Hematopoietic multipotent progenitor cell treated with erythropoietin and hydrocortisone succinate and interleukin-3 and kit ligand, for 4 days (in vitro differentiated cells): Measurements from ENCODE around the gene CSRP1.
"Not testable (repeated sequence)": the region's sequence is repeated elsewhere in the genome, so short reads cannot be mapped to it uniquely, and the experiment has no call there.

Source experiments
- DNase-seq: peaks from one replicate; pipeline ENCODE4 v3.0.0-alpha.2; 2015

The CSRP1 gene

GRCh38 chr1:201506557-201507359 lies at the start of gene CSRP1:
CSRP1 (minus strand) TSS chr1:201507123; CDS start chr1:201496303, 10,820 bp downstream.
- peak; percentile 94 for DNase-seq

GRCh38 chr1:201555593-201555945 lies 48.6 kb upstream of the CSRP1 start:
- no peak for DNase-seq

GRCh38 chr1:201554789-201555592 lies 48.1 kb upstream of the CSRP1 start:
- no peak for DNase-seq

GRCh38 chr1:201554190-201554600 lies 47.3 kb upstream of the CSRP1 start:
- no peak for DNase-seq

- no peak for DNase-seq
These were observed 46.7 kb upstream of the CSRP1 start for GRCh38 chr1:201553496-201554189.

- no peak for DNase-seq
These were observed 46.0 kb upstream of the CSRP1 start for GRCh38 chr1:201552941-201553351.

GRCh38 chr1:201551877-201552731 lies 45.2 kb upstream of the CSRP1 start:
- peak; percentile 69 for DNase-seq

GRCh38 chr1:201551096-201551495 lies 44.2 kb upstream of the CSRP1 start:
- DNase-seq: no peak

GRCh38 chr1:201549522-201549921 lies 42.6 kb upstream of the CSRP1 start:
- not testable (repeated sequence) for DNase-seq

GRCh38 chr1:201545851-201546492 lies 39.0 kb upstream of the CSRP1 start:
- peak; percentile 69 for DNase-seq

GRCh38 chr1:201544710-201545109 lies 37.8 kb upstream of the CSRP1 start:
- DNase-seq: no peak

- DNase-seq: no peak
These were observed 37.1 kb upstream of the CSRP1 start for GRCh38 chr1:201543871-201544642.

- no peak for DNase-seq
These were observed 35.5 kb upstream of the CSRP1 start for GRCh38 chr1:201542309-201543035.

GRCh38 chr1:201540846-201541735 lies 34.2 kb upstream of the CSRP1 start:
- no peak for DNase-seq

GRCh38 chr1:201539561-201540431 lies 32.9 kb upstream of the CSRP1 start:
- peak; percentile 71 for DNase-seq

- DNase-seq: peak; percentile 52
These were observed 32.0 kb upstream of the CSRP1 start, which contains the start of gene NAV1 for GRCh38 chr1:201538612-201539551. NAV1 (plus strand) TSS chr1:201539127; CDS start chr1:201622885, 83,758 bp downstream.
